HG03039 (cell line): Measurements from ENCODE around the gene ATP5PB.

Experiments
- ATAC-seq: cut with Tn5 transposase; IDR thresholded peaks from one replicate; pipeline ENCODE4 v1.9.1; 2021; ENCODE audit warnings: mild to moderate bottlenecking, moderate library complexity; ENCODE audit not compliant: unreplicated experiment

ATP5PB gene

DNA sequence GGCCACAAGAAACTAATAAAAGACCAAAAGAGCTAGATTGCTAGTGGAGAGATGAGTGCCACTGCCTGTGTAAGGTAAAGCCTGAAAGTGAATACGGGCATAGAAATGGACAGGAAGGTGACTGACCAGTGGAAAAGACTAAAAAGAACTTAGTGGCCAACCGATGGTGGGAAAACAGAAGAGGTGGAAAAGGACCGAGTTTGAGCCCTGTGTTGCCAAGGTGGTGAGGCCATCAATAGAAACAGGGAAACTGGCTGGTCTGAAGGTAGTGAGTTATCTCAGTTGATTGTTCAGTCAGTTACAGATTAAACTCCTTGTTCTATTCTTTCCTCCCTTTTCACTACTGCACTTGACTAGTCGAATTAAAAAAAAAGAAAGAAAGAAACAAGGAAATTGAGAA is 2.7 kb upstream of the ATP5PB start:
- no peak for ATAC-seq

DNA sequence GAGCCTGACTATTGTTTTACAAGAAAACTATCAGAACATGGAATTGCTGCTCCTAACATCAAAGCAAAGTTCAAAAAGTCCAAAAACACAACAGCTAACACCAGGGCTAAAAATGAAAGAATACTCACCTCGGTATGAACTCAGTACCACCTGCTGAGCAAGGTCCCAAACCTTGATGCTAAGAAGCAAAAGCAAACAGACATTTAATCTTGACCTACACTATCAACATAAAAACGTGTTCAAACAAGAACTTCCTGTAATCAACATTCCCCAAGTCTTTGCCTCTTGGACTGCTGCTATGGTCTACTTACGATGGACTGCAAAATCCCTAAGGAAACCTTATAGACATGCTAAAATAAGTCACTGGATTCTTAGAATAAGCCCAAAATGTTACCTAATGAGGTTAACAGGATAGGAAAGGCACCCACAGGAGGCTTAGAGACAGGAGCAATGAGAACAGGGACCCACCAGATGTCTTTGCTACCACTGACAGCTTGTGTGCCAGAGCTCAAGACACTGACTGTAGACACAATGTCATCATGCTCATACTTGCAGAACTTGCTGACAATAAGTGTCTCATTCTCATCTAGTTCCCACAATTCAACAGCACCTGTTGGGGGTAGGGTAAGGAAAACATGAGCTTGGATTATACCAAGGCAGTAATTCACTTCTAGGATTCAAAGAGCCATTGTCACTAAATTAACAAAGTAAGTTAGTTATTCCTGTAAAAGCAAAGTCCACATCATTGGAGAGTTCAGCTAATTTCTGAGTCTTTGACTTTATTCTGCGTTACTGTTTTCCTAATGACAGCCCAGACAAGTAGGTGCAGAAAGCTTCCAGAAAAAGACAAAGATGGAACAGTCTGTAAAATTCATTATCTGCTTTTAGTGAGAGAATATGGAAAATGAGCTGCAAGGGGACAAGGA is 2.0 kb upstream of the ATP5PB start:
- no peak for ATAC-seq

DNA sequence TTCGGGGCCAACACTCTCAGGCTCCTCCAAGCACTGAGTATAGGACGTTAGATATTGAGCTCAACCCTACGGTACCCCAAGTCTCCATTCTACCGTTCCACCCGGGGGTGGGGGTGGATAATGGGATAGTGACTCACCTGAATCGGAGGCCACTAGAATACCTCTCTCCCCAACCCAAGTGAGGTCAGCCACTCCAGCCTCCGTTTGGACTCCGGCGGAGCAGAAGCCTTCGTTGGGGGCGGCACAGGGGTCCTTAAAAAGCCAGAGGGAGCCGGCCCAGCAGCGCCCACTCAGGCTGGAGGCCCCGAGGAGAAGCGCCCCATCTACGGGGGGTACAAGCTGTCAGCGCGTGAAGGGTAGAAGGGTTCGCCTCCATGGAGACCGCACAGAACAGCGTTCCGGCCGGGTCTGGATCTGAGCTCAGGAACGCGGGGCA is 764 bp upstream of the ATP5PB start:
- peak; percentile 14 for ATAC-seq

DNA sequence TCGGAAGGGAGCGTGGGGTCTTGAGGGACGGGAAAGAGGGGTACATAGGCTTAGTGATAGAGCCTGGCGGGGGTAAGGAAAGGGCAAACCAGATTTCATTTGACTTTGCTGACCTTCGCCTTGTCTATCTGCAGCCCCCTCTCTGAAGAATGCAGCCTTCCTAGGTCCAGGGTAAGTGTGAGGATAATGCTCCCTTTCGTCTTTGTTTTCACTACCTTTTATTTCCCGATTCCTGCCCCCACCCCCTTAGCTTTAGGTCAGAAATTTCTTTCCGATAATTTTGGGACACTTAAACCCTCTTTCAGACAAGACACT is 396 bp downstream of the ATP5PB start:
- ATAC-seq = no peak

DNA sequence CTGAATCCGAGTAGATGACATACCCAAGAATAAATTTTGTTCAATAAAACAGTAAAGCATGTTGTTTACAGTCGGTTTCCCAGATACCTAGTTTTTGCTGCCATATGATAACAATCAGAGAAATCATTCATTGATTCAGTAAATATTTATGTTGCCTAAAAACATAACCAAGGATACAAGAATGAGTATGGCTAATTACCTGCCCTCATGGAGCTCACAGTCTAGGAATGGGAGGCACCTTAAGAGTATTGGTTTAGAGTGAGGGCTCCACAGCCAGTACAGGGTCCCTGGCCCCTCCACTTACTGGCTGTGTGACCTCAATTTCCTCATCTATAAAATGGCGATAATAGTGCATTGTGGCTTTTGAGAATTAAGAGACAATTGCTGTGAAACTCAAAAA is 921 bp downstream of the ATP5PB start:
- no peak for ATAC-seq

DNA sequence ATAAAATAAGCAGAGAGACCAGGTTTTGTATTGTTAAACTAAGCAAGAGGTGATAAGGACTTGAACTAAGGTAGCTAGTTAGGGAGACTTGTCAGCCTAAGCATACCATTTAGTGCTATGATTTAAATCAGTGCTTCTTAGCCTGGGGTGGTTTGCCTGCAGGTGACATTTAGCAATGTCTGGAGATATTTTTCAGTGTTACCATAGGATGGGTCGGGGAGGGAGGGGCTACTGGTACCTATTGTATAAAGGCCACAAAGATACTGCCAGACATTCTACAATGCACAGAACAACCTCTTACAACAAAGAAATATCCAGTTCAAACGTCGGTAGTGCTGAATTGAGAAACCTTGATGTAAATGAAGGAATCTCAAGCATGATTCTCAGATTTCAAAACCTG is 3.3 kb downstream of the ATP5PB start:
- ATAC-seq = no peak

DNA sequence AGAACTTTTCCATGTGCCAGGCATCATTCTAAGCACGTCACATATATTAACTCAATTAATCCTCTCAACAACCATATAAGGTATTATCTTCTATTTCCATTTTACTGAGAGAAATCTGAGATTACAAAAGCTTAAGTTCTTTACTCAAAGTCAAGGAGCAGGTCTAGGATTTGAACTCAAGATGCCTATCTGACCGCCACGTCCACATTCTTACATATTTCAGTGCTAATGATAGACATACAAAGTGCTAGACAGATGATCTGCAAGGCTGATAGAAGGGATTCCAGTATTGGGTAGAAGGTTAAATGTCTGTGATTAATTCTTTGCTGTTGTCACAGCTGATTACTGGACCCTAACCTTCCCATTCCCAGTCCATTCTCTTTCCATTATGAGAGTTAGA is 4.4 kb downstream of the ATP5PB start:
- ATAC-seq = no peak

DNA sequence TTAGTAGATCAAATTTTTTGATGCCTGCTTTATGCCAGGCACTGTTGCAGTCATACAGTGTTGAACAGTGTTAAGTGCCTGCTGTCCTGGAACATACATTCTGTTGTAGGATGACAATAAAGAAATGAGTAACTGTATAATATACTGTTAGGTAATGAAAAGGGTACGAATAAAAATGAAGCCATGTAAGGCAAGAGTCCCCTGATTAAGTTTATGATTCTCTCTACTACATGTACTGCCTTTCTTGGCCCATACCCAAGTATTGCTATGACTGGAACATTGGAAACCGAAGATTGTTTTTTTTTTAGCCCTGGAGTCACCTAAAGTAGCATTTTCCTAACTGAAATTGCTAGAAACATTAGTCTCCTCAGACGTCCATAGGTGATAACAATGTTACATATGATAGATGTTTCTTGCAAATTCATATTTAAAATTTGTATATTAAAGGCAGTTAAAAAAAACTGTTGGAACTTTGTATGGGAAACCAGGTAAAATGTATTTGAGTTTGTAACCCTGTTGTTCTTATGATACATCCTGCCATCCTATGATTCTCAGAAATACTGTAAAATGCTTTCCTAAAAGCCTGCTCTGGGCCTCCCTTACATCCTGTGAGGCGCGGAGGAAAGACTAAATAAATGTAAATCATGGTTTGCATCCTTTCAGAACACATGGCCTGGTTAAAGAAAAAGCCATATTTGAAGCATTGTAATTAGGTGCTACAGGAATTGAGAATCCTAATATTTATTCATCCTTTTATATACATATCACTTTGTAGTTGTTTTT is 5.8 kb downstream of the ATP5PB start:
- no peak for ATAC-seq

DNA sequence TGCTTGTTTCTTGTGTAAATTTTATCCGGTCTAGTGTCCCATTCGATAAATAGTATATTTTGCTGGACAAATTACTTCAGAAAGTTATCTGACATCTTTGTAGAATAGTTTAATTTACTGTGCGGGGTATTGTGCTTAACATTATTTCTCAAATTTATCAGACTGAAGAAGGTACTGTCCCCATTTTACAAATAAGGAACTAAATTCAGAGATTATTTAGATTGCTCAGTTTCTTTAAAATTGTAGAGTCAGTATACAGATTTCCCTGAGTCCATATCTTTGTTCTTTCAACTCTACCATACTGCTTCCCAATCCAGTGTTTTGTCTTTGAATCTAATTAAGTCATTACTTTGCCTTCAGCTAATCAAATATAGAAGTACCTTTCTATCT is 6.4 kb downstream of the ATP5PB start:
- no peak for ATAC-seq

DNA sequence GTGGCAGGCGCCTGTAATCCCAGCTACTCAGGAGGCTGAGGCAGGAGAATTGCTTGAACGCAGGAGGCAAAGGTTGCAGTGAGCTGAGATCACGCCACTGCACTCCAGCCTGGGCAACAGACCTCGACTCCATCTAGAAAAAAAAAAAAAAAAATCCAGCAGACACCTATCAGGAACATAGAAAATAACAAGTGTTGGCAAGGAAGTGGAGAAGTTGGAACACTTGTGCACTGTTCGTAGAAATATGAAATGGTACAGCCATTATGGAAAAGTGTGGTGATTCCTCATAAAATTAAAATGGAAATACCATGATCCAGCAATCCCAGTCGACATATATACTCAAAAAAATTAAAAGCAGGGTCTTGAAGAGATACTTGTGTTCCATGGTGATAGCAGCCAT is 12.5 kb downstream of the ATP5PB start:
- no peak for ATAC-seq

DNA sequence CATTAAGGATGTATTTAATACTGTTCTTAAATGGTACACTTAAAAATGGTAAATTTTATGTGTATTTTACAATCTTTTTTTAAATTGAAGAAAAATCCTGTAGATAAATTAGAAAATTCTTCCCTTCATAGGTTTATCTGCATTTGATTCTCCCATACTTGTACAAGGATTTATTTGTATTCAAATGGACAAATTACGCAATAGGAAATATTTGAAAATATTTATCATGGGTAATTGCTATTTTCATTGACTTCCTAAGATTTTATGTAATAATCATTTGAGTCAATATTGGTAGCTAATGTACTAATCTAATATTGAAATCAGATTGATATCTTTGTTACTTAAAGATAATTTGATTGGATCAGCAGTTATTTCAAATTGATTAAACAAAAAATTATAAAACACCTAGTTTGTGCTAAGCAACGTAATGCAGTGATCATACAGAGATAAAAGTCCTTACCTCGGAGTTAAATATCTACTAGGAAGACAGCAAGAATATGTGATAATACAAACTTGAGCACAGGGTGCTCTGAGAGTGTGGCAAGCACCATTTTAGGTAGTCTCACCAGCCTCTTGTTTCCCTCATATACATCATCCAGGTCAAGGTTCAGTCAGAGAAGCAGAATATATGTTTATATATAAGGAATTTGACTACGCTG is 13.2 kb downstream of the ATP5PB start:
- no peak for ATAC-seq

DNA sequence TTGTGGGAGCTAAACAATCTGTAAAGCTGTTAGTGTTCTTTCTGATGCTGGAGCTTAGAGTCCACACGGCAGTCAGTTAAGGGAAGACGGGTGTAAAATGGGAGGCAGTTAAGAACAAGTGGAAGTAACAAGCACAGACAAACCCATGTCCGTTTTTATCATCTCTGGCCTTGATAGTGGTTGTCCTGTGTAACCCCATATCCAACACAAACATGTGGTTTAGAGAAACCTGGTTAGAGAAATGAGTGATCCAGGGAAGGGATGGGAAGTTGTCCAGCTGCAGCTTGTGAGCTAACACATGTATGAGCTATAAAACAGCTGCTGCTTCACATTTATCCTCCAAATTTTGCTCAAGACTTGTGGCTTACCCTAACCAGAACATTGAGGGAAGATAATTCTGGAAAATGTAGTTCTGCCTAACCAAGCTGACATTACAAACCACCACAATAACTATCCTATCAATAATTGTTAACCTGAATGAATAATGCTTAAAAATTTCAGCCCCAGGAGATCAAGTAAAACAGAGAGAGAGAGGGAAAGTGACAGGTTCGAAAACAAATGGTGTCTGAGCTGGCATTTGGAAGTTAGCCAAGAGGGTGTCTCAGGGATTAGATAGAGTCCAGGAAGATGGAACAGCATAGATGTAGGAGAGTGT is 13.9 kb downstream of the ATP5PB start:
- ATAC-seq = no peak

DNA sequence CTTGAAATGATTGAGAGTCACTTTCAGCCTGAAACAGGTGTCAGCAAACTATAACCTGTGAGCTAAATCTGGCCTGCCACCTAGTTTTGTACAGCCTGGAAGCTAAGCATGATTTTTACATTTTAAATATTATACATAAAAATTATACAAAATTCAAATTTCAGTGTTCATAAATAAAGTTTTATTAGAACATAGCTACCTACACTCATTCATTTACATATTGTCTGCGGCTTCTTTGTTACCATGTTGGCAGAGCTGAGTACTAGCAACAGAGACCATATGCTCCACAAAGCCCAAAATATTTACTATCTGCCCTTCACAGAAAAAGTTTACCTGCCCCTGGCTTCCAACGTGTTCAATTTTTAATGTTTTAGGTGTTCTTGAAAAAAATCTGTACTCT is 16.5 kb downstream of the ATP5PB start:
- ATAC-seq = no peak

DNA sequence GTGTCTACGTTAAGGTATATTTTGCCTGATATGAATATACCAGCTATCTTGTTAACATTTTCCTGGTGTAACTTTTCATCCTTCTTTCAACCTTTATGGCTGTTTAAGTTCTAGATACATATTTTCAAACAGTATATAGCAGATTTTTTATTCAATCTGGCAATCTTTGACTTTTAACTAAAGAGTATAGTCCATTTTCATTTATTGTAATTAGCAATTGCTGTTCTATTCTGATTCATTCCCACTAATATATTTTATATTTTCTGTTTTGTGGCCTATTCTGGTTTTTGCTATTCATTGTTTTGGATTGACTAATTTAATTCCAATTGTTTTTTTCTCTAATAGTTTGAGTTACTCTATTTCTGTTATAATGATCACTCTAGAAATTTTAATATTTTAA is 17.2 kb downstream of the ATP5PB start:
- ATAC-seq = no peak

DNA sequence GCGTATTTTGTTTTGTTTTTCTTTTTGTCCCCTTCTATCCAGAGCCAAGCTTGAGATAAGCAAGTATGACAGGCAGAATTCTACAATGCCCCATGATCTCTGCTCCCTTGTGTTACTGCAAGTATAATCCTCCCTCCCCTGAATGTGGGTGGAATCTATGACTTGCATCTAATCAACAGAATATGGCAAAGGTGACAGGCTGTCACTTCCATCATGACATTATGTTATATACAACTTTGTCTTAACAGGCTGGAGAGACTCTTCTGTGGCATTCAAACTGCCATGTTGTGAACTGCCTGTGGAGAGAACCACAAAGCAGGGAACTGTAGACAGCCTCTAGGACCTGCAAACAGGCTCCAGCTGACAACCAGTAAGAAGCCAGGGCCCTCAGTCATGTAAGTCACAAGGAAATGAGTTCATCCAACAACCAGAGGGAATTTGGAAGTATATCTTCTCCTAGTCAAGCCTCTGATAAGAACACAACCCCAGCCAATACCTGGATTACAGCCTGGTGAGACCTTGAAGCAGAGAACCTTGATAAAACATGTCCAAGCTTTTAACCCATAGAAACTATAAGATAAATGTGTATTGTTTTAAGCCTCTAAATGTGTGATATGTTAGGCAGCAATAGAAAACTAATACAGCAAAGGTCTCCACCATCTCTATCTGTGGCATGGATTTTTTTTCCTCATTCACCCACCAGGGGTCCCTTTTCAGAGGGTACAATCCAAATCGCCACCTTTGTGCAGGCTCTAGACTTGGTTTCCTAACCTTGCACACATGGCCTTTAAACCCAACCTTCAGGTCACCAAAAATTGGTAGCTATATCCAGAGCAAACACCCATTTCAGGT is 18.8 kb downstream of the ATP5PB start:
- ATAC-seq = no peak

DNA sequence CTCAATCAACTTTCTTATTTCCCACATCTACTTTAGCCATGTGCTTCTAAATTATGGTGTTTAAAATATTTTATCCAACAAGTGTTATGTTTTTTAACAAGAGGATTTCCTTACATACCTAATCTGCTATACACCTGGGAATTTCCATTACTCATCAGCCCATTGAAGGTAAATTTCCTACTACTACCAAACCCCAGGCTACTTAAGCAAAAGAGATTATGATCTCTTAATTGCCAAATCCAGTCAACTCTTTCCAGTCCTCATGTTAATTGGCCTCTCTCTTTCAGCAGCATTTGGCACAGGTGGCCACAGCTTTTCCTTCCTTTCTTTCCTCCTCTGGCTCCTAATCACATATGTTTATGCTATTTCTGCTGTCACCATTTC is 19.4 kb downstream of the ATP5PB start:
- ATAC-seq = no peak

DNA sequence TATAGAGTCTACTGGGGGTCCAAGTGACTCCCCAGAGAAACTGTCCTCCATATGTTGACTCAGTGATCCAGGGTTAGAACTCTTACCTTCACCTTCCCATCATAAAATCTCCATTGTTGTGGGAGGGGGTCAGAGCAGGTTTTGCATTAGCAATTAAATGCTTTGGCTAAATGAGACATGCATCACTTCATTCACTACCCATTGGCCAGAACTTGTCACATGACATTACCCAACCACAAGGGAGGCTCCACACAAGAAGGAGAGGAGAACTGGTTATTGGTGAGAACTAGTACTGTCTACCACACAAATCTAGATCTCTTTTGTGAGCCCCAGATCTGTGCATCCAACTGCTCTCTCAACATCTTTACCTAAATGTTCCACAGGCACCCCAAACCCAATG is 20.3 kb downstream of the ATP5PB start:
- no peak for ATAC-seq

DNA sequence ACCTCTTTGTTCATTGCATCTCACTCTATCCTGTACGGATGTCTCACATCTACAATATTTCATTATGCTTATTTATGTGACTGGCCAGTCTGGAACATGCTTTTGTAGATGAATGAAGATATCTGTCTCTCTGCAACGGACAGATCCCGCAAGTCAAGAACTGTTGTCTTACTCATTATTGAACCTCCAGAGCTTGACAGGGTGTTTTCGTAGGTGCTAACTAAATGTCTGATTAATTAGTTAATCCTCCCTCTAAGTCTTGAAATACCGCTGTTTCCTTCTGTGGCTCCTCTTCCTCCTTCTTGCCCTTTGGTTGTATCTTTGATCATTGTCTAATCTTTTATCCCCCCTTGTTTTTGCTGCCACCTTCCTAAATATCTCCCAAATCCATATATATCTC is 21.3 kb downstream of the ATP5PB start:
- ATAC-seq = no peak

DNA sequence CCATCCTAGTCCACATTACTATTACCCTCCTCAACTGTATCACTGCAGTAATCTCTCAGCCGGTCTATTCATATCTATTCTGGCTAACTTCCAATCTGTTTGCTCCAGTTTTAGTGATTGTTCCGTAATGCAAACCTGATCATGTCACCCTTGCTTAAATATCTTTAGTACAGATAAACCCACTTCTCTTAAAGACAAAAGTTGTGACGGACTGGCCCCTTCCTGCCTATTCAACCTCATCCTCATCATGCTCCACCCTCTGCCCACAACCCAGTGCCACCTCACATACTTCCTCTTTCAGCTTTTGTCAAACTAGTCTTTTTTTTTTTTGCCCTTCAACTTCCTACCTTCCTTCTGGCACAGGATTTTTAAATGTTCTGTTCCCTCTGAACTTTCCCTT is 21.7 kb downstream of the ATP5PB start:
- ATAC-seq = no peak

DNA sequence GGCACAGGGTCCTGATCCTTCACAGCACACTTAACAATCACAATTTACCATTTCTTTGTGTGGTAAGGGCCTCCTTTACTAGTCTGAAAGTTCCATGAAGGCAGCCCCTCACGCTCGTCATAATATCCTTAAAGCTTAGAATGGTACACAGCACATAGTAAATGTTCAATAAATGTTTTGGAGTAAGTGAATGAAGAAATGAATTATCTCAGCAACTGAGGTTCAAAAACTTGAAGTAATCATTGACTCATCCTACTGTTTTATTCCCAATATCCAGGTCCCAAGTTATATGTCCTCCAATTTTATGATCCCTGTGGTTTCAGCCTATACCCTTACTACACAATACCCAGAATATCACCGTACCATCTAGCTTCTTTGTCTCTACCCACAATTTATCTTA is 22.3 kb downstream of the ATP5PB start:
- ATAC-seq = no peak
